DOHH2 (cell line): Measurements from ENCODE around the gene GRK2.
A peak's percentile ranks its signal among the peaks of the same experiment; 100 is the strongest.

ENCODE experiments used
- H3F3A ChIP-seq: fragments of 200-600 bp; sonication (generic), shearing (Covaris generic); 2 replicates; pipeline ENCODE4 v1.6.0; 2016; ENCODE audit warnings: antibody characterized with exemption, mild to moderate bottlenecking; ENCODE audit not compliant: control insufficient read depth, insufficient read depth
- H3K27ac ChIP-seq: fragments of 200-600 bp; sonication (generic); 2 replicates; pipeline ENCODE4 v1.5.1; 2014; ENCODE audit warnings: low read depth, mild to moderate bottlenecking, low read length, moderate library complexity
- H3K27me3 ChIP-seq: fragments of 200-600 bp; sonication (generic); 2 replicates; pipeline ENCODE4 v1.6.1; 2014; ENCODE audit warnings: mild to moderate bottlenecking, low read length, mixed read lengths; ENCODE audit not compliant: control insufficient read depth
- H3K36me3 ChIP-seq: fragments of 200-600 bp; sonication (generic); 2 replicates; pipeline ENCODE4 v1.6.1; 2014; ENCODE audit warnings: mild to moderate bottlenecking, low read length, moderate library complexity, mixed read lengths; ENCODE audit not compliant: control insufficient read depth
- H3K4me1 ChIP-seq: fragments of 200-600 bp; sonication (generic); 2 replicates; pipeline ENCODE4 v1.6.1; 2014; ENCODE audit warnings: mild to moderate bottlenecking, low read length, mixed read lengths; ENCODE audit not compliant: control insufficient read depth
- H3K4me2 ChIP-seq: fragments of 200-600 bp; sonication (generic); 2 replicates; pipeline ENCODE4 v1.6.0; 2014; ENCODE audit warnings: mild to moderate bottlenecking, low read length, moderate library complexity
- H3K4me3 ChIP-seq: fragments of 200-600 bp; sonication (generic); 2 replicates; pipeline ENCODE4 v1.5.1; 2014; ENCODE audit warnings: mild to moderate bottlenecking, low read length, mixed read lengths
- H3K79me2 ChIP-seq: fragments of 200-600 bp; sonication (generic); 2 replicates; pipeline ENCODE4 v1.6.1; 2014; ENCODE audit warnings: mild to moderate bottlenecking, low read length, mixed read lengths; ENCODE audit not compliant: control insufficient read depth
- H3K9me2 ChIP-seq: fragments of 200-600 bp; sonication (generic); replicated peaks from 2 replicates; pipeline ENCODE4 v1.6.1; 2014; ENCODE audit warnings: mild to moderate bottlenecking, low read length, mixed read lengths; ENCODE audit not compliant: control insufficient read depth
- H3K9me3 ChIP-seq: fragments of 200-600 bp; sonication (generic); 2 replicates; pipeline ENCODE4 v1.6.1; 2014; ENCODE audit warnings: antibody characterized with exemption, low read length, mixed read lengths; ENCODE audit not compliant: control insufficient read depth, insufficient read depth
- H4K20me1 ChIP-seq: fragments of 200-600 bp; sonication (generic); 2 replicates; pipeline ENCODE4 v1.6.0; 2014; ENCODE audit warnings: low read depth, mild to moderate bottlenecking, antibody characterized with exemption, low read length, moderate library complexity; ENCODE audit not compliant: control insufficient read depth, insufficient read depth
- CTCF ChIP-seq: fragments of 200-600 bp; sonication (generic); IDR thresholded peaks from one replicate; pipeline ENCODE4 v1.5.1; 2014; ENCODE audit warnings: antibody characterized with exemption, mild to moderate bottlenecking, low read depth, low read length; ENCODE audit not compliant: poor library complexity, severe bottlenecking
- EZH2phosphoT487 ChIP-seq: fragments of 200-600 bp; sonication (generic); IDR thresholded peaks from 2 replicates; pipeline ENCODE4 v1.6.1; 2017; ENCODE audit warnings: borderline replicate concordance, mild to moderate bottlenecking, antibody characterized with exemption, low read length, moderate library complexity, mixed read lengths

The GRK2 gene

GRCh38 chr11:67269401-67270255 is 3.4 kb downstream of the GRK2 start:
- H3K9me2 ChIP-seq = no peaks in the 10 kb centered on the region
- H3K27ac ChIP-seq = peak overlapping the region; percentile 100
- H3K4me3 ChIP-seq = peak overlapping the region; percentile 91
- peaks cover 49% of the 10 kb centered on the region for H3F3A ChIP-seq
- H3K27me3 ChIP-seq = no peaks in the 10 kb centered on the region
- H3K4me1 ChIP-seq = peaks cover 79% of the 10 kb centered on the region
- H3K4me2 ChIP-seq = peak overlapping the region; percentile 100
- H3K36me3 ChIP-seq = peaks cover 79% of the 10 kb centered on the region
- peaks cover 4% of the 10 kb centered on the region for H4K20me1 ChIP-seq
- H3K9me3 ChIP-seq = no peaks in the 10 kb centered on the region
- TF ChIP-seq EZH2phosphoT487 (no peak), CTCF (no peak)
- peaks cover 88% of the 10 kb centered on the region for H3K79me2 ChIP-seq

GRCh38 chr11:67270256-67271204 is 4.3 kb downstream of the GRK2 start:
- H3F3A ChIP-seq = peaks cover 49% of the 10 kb centered on the region
- H3K79me2 ChIP-seq = peaks cover 96% of the 10 kb centered on the region
- no peaks in the 10 kb centered on the region for H3K9me3 ChIP-seq
- no peaks in the 10 kb centered on the region for H3K27me3 ChIP-seq
- peak overlapping the region; percentile 100 for H3K4me2 ChIP-seq
- H3K27ac ChIP-seq = peak overlapping the region; percentile 100
- peaks cover 87% of the 10 kb centered on the region for H3K36me3 ChIP-seq
- peaks cover 4% of the 10 kb centered on the region for H4K20me1 ChIP-seq
- peaks cover 86% of the 10 kb centered on the region for H3K4me1 ChIP-seq
- peak overlapping the region; percentile 91 for H3K4me3 ChIP-seq
- TF ChIP-seq EZH2phosphoT487 (no peak), CTCF (no peak)
- no peaks in the 10 kb centered on the region for H3K9me2 ChIP-seq

- peak overlapping the region; percentile 100 for H3K4me2 ChIP-seq
- peaks cover 87% of the 10 kb centered on the region for H3K4me1 ChIP-seq
- H3K4me3 ChIP-seq = peak overlapping the region; percentile 91
- no peak for TF ChIP-seq EZH2phosphoT487
- TF ChIP-seq CTCF = no peak
- no peaks in the 10 kb centered on the region for H3K9me3 ChIP-seq
- H3K79me2 ChIP-seq = peaks cover 97% of the 10 kb centered on the region
- peaks cover 54% of the 10 kb centered on the region for H3F3A ChIP-seq
- H3K27ac ChIP-seq = peak overlapping the region; percentile 100
- no peaks in the 10 kb centered on the region for H3K27me3 ChIP-seq
- H3K9me2 ChIP-seq = no peaks in the 10 kb centered on the region
- peaks cover 91% of the 10 kb centered on the region for H3K36me3 ChIP-seq
- H4K20me1 ChIP-seq = peaks cover 4% of the 10 kb centered on the region
These were observed 4.9 kb downstream of the GRK2 start for GRCh38 chr11:67271205-67271540.
